ENCODE results near the gene REX1BD.

The REX1BD gene

DNA sequence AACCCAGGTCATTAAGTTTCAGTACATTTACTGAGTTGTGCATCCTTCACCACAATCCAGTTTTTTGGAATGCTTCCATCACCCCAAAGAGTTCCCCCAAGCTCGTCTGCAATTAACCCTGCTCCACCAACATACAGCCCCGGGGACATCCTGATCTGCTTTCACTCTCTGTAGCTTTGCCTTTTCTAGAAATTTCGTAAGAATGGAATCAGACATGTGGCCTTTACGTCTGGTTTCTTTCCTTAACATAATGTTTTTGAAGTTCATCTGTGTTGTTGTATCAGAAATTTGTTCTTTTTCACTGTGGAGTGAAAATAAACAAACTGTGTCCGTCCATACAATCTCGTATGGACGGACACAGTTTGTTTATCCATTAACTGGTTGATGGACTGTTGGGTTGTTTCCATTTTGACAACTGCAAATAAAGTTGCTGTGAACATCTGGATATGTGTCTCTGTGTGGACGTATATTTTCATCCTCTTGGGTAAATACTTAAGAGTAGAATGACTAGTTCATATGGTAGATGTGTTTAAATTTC lies 51.2 kb downstream of the REX1BD start:
- Histone ChIP-seq H3K9ac (ENCODE audit: insufficient read length) (no peak overlapping the region), H3K9me3 (ENCODE audit: low read depth, low read length) (no peaks in the 10 kb centered on the region), H3K27ac (no peak overlapping the region), H3K4me3 (no peak overlapping the region), H3K36me3 (ENCODE audit: insufficient read depth, low read length) (no peaks in the 10 kb centered on the region)
- TF ChIP-seq EZH2 (IDR thresholded peaks at IDR 0.05) (no peak), FOXP2 (optimal IDR thresholded peaks at IDR 0.05; ENCODE audit: control extremely low read depth, extremely low read length, insufficient read depth) (no peak)
- no peak for DNase-seq (ENCODE audit: low read depth, low spot score)

All from SK-N-MC (cell line).